Measurements from ENCODE around the gene BGLAP. TPM values are rescaled to one million over a fixed set of nuclear protein-coding genes. Genes with fewer than 3 reads are reported as not detected.

Gene BGLAP
- total RNA-seq, 1 donor from 2014 or later = 0.66 TPM

DNA sequence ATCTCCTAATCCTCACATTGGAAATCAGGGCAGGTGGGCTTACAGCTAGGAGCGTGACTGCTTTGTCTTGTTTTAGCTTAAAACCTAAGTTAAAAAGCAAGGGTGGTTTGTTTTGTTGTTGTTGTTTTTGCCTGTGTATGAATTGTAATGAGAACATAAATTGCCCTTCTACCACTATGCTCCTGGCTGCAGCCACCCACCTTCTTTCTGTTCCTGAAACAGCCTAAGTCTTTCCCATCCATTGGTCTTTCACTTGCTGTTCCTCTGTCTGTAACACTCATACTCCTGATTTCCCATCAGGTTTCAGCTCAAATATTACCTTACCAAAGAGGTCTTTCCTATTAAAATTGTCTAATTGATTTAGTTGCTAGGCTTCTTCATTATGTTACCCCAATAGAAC, 41.5 kb downstream of the BGLAP start:
- Mint-ChIP-seq H3K27ac (ENCODE audit: unreplicated experiment) (peak overlapping the region; percentile 88), H3K4me3 (ENCODE audit: unreplicated experiment) (peak overlapping the region; percentile 94), H3K36me3 (ENCODE audit: low read depth, unreplicated experiment) (peaks cover 1% of the 10 kb centered on the region), H3K27me3 (ENCODE audit: low read depth, unreplicated experiment) (no peaks in the 10 kb centered on the region), H3K9me3 (ENCODE audit: unreplicated experiment) (no peaks in the 10 kb centered on the region), H3K4me1 (ENCODE audit: low read depth, unreplicated experiment) (peaks cover 17% of the 10 kb centered on the region)
- H3K9me3 ChIP-seq (ENCODE audit: insufficient read depth, low read depth, low read length) = no peaks in the 10 kb centered on the region
- FAIRE-seq (no peak), DNase-seq (ENCODE audit: low read depth) (no peak)
- H2AFZ ChIP-seq (ENCODE audit: low read depth, low read length) = peak overlapping the region; percentile 83
- peak overlapping the region; percentile 96 for H3K9ac ChIP-seq (ENCODE audit: low read length)
- TF ChIP-seq, protein P1, sequence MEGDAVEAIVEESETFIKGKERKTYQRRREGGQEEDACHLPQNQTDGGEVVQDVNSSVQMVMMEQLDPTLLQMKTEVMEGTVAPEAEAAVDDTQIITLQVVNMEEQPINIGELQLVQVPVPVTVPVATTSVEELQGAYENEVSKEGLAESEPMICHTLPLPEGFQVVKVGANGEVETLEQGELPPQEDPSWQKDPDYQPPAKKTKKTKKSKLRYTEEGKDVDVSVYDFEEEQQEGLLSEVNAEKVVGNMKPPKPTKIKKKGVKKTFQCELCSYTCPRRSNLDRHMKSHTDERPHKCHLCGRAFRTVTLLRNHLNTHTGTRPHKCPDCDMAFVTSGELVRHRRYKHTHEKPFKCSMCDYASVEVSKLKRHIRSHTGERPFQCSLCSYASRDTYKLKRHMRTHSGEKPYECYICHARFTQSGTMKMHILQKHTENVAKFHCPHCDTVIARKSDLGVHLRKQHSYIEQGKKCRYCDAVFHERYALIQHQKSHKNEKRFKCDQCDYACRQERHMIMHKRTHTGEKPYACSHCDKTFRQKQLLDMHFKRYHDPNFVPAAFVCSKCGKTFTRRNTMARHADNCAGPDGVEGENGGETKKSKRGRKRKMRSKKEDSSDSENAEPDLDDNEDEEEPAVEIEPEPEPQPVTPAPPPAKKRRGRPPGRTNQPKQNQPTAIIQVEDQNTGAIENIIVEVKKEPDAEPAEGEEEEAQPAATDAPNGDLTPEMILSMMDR (IDR thresholded peaks at IDR 0.05; ENCODE audit: insufficient read depth, low read depth, low read length) = no peak
- TF ChIP-seq EZH2 (IDR thresholded peaks at IDR 0.05; ENCODE audit: insufficient read depth, low read length) = no peak
- peaks cover 37% of the 10 kb centered on the region for H4K20me1 ChIP-seq (ENCODE audit: insufficient read depth, low read length)
- no peaks in the 10 kb centered on the region for H3K27me3 ChIP-seq (ENCODE audit: insufficient read depth, low read length)
- peaks cover 4% of the 10 kb centered on the region for H3K36me3 ChIP-seq (ENCODE audit: insufficient read depth, low read length)
- H3K4me1 ChIP-seq (ENCODE audit: insufficient read depth, low read length) = peaks cover 17% of the 10 kb centered on the region
- H3K27ac ChIP-seq (ENCODE audit: low read depth, low read length) = peak overlapping the region; percentile 80
- H3K4me3 ChIP-seq (ENCODE audit: insufficient read depth, low read depth, low read length) = peak overlapping the region; percentile 87
- peaks cover 47% of the 10 kb centered on the region for H3K79me2 ChIP-seq (ENCODE audit: insufficient read depth, low read length)
- peak overlapping the region; percentile 97 for H3K4me2 ChIP-seq (ENCODE audit: low read length)

- peaks cover 5% of the 10 kb centered on the region for H3K36me3 Mint-ChIP-seq (ENCODE audit: low read depth, unreplicated experiment)
Measured at GRCh38 chr1:156284112-156284511, 42.1 kb downstream of the BGLAP start, which contains the start of gene TMEM79. Gene TMEM79 (plus strand): TSS chr1:156284325. CDS start chr1:156285227, 902 bp downstream.

GRCh38 chr1:156284757-156285156, 42.8 kb downstream of the BGLAP start:
- H3K27ac ChIP-seq (ENCODE audit: low read depth, low read length) = no peak overlapping the region
- FAIRE-seq (no peak), DNase-seq (ENCODE audit: low read depth) (no peak)
- no peak overlapping the region for H3K9ac ChIP-seq (ENCODE audit: low read length)
- no peaks in the 10 kb centered on the region for H3K36me3 ChIP-seq (ENCODE audit: insufficient read depth, low read length)
- H3K4me3 Mint-ChIP-seq (ENCODE audit: unreplicated experiment) = peak overlapping the region; percentile 34
- H3K4me1 Mint-ChIP-seq (ENCODE audit: low read depth, unreplicated experiment) = peaks cover 17% of the 10 kb centered on the region
- H4K20me1 ChIP-seq (ENCODE audit: insufficient read depth, low read length) = peaks cover 25% of the 10 kb centered on the region
- TF ChIP-seq, protein P1 (IDR thresholded peaks at IDR 0.05; ENCODE audit: insufficient read depth, low read depth, low read length) = no peak
- TF ChIP-seq EZH2 (IDR thresholded peaks at IDR 0.05; ENCODE audit: insufficient read depth, low read length) = no peak
- H3K27ac Mint-ChIP-seq (ENCODE audit: unreplicated experiment) = no peak overlapping the region
- no peaks in the 10 kb centered on the region for H3K27me3 ChIP-seq (ENCODE audit: insufficient read depth, low read length)
- peaks cover 7% of the 10 kb centered on the region for H3K36me3 Mint-ChIP-seq (ENCODE audit: low read depth, unreplicated experiment)
- H3K9me3 ChIP-seq (ENCODE audit: insufficient read depth, low read depth, low read length) = no peaks in the 10 kb centered on the region
- no peak overlapping the region for H3K4me3 ChIP-seq (ENCODE audit: insufficient read depth, low read depth, low read length)
- no peak overlapping the region for H3K4me2 ChIP-seq (ENCODE audit: low read length)
- H3K79me2 ChIP-seq (ENCODE audit: insufficient read depth, low read length) = peaks cover 35% of the 10 kb centered on the region
- H2AFZ ChIP-seq (ENCODE audit: low read depth, low read length) = no peak overlapping the region
- no peaks in the 10 kb centered on the region for H3K9me3 Mint-ChIP-seq (ENCODE audit: unreplicated experiment)
- no peaks in the 10 kb centered on the region for H3K27me3 Mint-ChIP-seq (ENCODE audit: low read depth, unreplicated experiment)
- H3K4me1 ChIP-seq (ENCODE audit: insufficient read depth, low read length) = peaks cover 17% of the 10 kb centered on the region

More at GRCh38 chr1:156284112-156284511, 42.1 kb downstream of the BGLAP start, which contains the start of gene TMEM79:
- H3K27ac ChIP-seq (ENCODE audit: low read depth, low read length) = peak within 1 kb of the TSS; percentile 80
- H2AFZ ChIP-seq (ENCODE audit: low read depth, low read length) = peak within 1 kb of the TSS; percentile 83
- H3K9me3 ChIP-seq (ENCODE audit: insufficient read depth, low read depth, low read length) = no peaks in the 10 kb centered on the region
- peaks cover 31% of the 10 kb centered on the region for H4K20me1 ChIP-seq (ENCODE audit: insufficient read depth, low read length)
- Mint-ChIP-seq H3K4me3 (ENCODE audit: unreplicated experiment) (peak within 1 kb of the TSS; percentile 94), H3K27ac (ENCODE audit: unreplicated experiment) (peak within 1 kb of the TSS; percentile 88), H3K27me3 (ENCODE audit: low read depth, unreplicated experiment) (no peaks in the 10 kb centered on the region), H3K4me1 (ENCODE audit: low read depth, unreplicated experiment) (peaks cover 17% of the 10 kb centered on the region), H3K9me3 (ENCODE audit: unreplicated experiment) (no peaks in the 10 kb centered on the region)
- H3K36me3 ChIP-seq (ENCODE audit: insufficient read depth, low read length) = no peaks in the 10 kb centered on the region
- H3K79me2 ChIP-seq (ENCODE audit: insufficient read depth, low read length) = peaks cover 42% of the 10 kb centered on the region
- H3K9ac ChIP-seq (ENCODE audit: low read length) = peak within 1 kb of the TSS; percentile 96
- H3K4me1 ChIP-seq (ENCODE audit: insufficient read depth, low read length) = peaks cover 17% of the 10 kb centered on the region
- no peak for TF ChIP-seq EZH2 (IDR thresholded peaks at IDR 0.05; ENCODE audit: insufficient read depth, low read length)
- TF ChIP-seq, protein P1 (IDR thresholded peaks at IDR 0.05; ENCODE audit: insufficient read depth, low read depth, low read length) = no peak
- peak within 1 kb of the TSS; percentile 87 for H3K4me3 ChIP-seq (ENCODE audit: insufficient read depth, low read depth, low read length)
- H3K27me3 ChIP-seq (ENCODE audit: insufficient read depth, low read length) = no peaks in the 10 kb centered on the region
- FAIRE-seq (no peak), DNase-seq (ENCODE audit: low read depth) (no peak)
- peak within 1 kb of the TSS; percentile 97 for H3K4me2 ChIP-seq (ENCODE audit: low read length)
